Measurements from ENCODE around the gene DHRS9. TPM values are rescaled to one million over a fixed set of nuclear protein-coding genes. Genes with fewer than 3 reads are reported as not detected.

Gene DHRS9
- total and polyA plus RNA-seq, 2 experiments from 2014 or later, result not detected

DNA sequence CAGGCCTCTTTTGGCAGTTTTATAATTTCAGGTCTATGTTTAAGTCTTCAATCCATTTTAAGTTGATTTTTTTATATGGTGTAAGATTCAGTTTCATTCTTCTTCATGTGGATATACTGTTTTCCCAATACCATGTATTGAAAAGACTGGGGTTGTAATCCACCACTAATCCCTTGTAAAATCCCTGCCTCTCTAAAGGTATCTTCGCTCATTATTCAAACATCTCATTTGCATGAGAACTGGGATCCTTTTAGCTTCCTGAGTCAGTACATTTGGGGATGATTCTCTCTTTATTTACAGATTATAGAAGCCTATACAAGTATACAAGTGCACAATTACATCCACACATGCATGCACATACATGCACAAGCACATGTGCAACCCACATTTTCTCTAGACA, 25.3 kb downstream of the DHRS9 start:
- Histone ChIP-seq H3F3A (replicated peaks; ENCODE audit: low read depth) (no peaks in the 10 kb centered on the region), H3K36me3 (ENCODE audit: insufficient read depth) (no peaks in the 10 kb centered on the region), H3K27me3 (ENCODE audit: insufficient read depth) (no peaks in the 10 kb centered on the region), H3K4me2 (no peak overlapping the region), H4K20me1 (replicated peaks; ENCODE audit: insufficient read depth) (no peaks in the 10 kb centered on the region), H3K4me1 (ENCODE audit: insufficient read depth) (no peaks in the 10 kb centered on the region), H3K4me3 (no peak overlapping the region), H3K9me2 (ENCODE audit: insufficient read depth) (peaks cover 5% of the 10 kb centered on the region; the same call in 1 of the 2 replicates), H3K79me2 (replicated peaks; ENCODE audit: insufficient read depth) (no peaks in the 10 kb centered on the region), H2AFZ (no peak overlapping the region), H3K27ac (ENCODE audit: low read depth) (no peak overlapping the region)
- ATAC-seq (no peak), DNase-seq (ENCODE audit: low spot score) (no peak)
- Mint-ChIP-seq H3K4me1 (peaks cover under 1% of the 10 kb centered on the region; the same call in 1 of the 3 replicates), H3K27ac (no peak overlapping the region), H3K27me3 (ENCODE audit: insufficient read depth, low read depth, poor library complexity) (no peaks in the 10 kb centered on the region), H3K4me3 (no peak overlapping the region), H3K9me3 (no peaks in the 10 kb centered on the region), H3K36me3 (ENCODE audit: low read depth) (no peaks in the 10 kb centered on the region)
- no peak for TF ChIP-seq ZNF331 (CRISPR knock-in tag; IDR thresholded peaks at IDR 0.05; ENCODE audit: low read depth)
- TF ChIP-seq JUNB (IDR thresholded peaks at IDR 0.05; ENCODE audit: unreplicated experiment), result no peak
- no peak for TF ChIP-seq NANOG (IDR thresholded peaks at IDR 0.05; ENCODE audit: borderline replicate concordance)
- TF ChIP-seq CREB1 (CRISPR knock-in tag; IDR thresholded peaks at IDR 0.05; ENCODE audit: low read depth), result no peak

DNA sequence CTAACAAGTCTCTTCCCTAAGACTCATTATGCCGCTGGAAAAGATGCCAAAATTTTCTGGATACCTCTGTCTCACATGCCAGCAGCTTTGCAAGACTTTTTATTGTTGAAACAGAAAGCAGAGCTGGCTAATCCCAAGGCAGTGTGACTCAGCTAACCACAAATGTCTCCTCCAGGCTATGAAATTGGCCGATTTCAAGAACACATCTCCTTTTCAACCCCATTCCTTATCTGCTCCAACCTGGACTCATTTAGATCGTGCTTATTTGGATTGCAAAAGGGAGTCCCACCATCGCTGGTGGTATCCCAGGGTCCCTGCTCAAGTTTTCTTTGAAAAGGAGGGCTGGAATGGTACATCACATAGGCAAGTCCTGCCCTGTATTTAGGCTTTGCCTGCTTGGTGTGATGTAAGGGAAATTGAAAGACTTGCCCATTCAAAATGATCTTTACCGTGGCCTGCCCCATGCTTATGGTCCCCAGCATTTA, 26.3 kb downstream of the DHRS9 start:
- Mint-ChIP-seq H3K9me3 (no peaks in the 10 kb centered on the region), H3K36me3 (ENCODE audit: low read depth) (no peaks in the 10 kb centered on the region), H3K4me1 (no peaks in the 10 kb centered on the region), H3K27ac (no peak overlapping the region), H3K27me3 (ENCODE audit: insufficient read depth, low read depth, poor library complexity) (no peaks in the 10 kb centered on the region), H3K4me3 (no peak overlapping the region)
- peak overlapping the region; percentile 14; the same call in 1 of the 2 replicates for H2AFZ ChIP-seq
- no peaks in the 10 kb centered on the region for H3K4me1 ChIP-seq (ENCODE audit: insufficient read depth)
- H4K20me1 ChIP-seq (replicated peaks; ENCODE audit: insufficient read depth), result no peaks in the 10 kb centered on the region
- H3K27ac ChIP-seq (ENCODE audit: low read depth), result no peak overlapping the region
- H3K79me2 ChIP-seq (replicated peaks; ENCODE audit: insufficient read depth), result no peaks in the 10 kb centered on the region
- H3K27me3 ChIP-seq (ENCODE audit: insufficient read depth), result no peaks in the 10 kb centered on the region
- ATAC-seq (no peak), DNase-seq (ENCODE audit: low spot score) (no peak)
- H3K4me2 ChIP-seq, result no peak overlapping the region
- H3F3A ChIP-seq (replicated peaks; ENCODE audit: low read depth), result no peaks in the 10 kb centered on the region
- H3K4me3 ChIP-seq, result no peak overlapping the region
- H3K36me3 ChIP-seq (ENCODE audit: insufficient read depth), result no peaks in the 10 kb centered on the region
- H3K9me2 ChIP-seq (ENCODE audit: insufficient read depth), result peaks cover 5% of the 10 kb centered on the region; the same call in 1 of the 2 replicates
- TF ChIP-seq, protein P1, sequence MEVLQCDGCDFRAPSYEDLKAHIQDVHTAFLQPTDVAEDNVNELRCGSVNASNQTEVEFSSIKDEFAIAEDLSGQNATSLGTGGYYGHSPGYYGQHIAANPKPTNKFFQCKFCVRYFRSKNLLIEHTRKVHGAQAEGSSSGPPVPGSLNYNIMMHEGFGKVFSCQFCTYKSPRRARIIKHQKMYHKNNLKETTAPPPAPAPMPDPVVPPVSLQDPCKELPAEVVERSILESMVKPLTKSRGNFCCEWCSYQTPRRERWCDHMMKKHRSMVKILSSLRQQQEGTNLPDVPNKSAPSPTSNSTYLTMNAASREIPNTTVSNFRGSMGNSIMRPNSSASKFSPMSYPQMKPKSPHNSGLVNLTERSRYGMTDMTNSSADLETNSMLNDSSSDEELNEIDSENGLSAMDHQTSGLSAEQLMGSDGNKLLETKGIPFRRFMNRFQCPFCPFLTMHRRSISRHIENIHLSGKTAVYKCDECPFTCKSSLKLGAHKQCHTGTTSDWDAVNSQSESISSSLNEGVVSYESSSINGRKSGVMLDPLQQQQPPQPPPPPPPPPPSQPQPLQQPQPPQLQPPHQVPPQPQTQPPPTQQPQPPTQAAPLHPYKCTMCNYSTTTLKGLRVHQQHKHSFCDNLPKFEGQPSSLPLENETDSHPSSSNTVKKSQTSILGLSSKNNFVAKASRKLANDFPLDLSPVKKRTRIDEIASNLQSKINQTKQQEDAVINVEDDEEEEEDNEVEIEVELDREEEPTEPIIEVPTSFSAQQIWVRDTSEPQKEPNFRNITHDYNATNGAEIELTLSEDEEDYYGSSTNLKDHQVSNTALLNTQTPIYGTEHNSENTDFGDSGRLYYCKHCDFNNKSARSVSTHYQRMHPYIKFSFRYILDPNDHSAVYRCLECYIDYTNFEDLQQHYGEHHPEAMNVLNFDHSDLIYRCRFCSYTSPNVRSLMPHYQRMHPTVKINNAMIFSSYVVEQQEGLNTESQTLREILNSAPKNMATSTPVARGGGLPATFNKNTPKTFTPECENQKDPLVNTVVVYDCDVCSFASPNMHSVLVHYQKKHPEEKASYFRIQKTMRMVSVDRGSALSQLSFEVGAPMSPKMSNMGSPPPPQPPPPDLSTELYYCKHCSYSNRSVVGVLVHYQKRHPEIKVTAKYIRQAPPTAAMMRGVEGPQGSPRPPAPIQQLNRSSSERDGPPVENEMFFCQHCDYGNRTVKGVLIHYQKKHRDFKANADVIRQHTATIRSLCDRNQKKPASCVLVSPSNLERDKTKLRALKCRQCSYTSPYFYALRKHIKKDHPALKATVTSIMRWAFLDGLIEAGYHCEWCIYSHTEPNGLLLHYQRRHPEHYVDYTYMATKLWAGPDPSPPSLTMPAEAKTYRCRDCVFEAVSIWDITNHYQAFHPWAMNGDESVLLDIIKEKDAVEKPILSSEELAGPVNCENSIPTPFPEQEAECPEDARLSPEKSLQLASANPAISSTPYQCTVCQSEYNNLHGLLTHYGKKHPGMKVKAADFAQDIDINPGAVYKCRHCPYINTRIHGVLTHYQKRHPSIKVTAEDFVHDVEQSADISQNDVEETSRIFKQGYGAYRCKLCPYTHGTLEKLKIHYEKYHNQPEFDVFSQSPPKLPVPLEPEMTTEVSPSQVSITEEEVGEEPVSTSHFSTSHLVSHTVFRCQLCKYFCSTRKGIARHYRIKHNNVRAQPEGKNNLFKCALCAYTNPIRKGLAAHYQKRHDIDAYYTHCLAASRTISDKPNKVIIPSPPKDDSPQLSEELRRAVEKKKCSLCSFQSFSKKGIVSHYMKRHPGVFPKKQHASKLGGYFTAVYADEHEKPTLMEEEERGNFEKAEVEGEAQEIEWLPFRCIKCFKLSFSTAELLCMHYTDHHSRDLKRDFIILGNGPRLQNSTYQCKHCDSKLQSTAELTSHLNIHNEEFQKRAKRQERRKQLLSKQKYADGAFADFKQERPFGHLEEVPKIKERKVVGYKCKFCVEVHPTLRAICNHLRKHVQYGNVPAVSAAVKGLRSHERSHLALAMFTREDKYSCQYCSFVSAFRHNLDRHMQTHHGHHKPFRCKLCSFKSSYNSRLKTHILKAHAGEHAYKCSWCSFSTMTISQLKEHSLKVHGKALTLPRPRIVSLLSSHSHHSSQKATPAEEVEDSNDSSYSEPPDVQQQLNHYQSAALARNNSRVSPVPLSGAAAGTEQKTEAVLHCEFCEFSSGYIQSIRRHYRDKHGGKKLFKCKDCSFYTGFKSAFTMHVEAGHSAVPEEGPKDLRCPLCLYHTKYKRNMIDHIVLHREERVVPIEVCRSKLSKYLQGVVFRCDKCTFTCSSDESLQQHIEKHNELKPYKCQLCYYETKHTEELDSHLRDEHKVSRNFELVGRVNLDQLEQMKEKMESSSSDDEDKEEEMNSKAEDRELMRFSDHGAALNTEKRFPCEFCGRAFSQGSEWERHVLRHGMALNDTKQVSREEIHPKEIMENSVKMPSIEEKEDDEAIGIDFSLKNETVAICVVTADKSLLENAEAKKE (CRISPR knock-in tag; IDR thresholded peaks at IDR 0.05), result no peak
- TF ChIP-seq, protein P2, sequence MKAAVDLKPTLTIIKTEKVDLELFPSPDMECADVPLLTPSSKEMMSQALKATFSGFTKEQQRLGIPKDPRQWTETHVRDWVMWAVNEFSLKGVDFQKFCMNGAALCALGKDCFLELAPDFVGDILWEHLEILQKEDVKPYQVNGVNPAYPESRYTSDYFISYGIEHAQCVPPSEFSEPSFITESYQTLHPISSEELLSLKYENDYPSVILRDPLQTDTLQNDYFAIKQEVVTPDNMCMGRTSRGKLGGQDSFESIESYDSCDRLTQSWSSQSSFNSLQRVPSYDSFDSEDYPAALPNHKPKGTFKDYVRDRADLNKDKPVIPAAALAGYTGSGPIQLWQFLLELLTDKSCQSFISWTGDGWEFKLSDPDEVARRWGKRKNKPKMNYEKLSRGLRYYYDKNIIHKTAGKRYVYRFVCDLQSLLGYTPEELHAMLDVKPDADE (IDR thresholded peaks at IDR 0.05), result no peak
- no peak for TF ChIP-seq CREB1 (CRISPR knock-in tag; IDR thresholded peaks at IDR 0.05; ENCODE audit: low read depth)
- TF ChIP-seq STAT1 (IDR thresholded peaks at IDR 0.05; ENCODE audit: unreplicated experiment), result no peak
- TF ChIP-seq NANOG (IDR thresholded peaks at IDR 0.05; ENCODE audit: borderline replicate concordance), result no peak
- no peak for TF ChIP-seq POLR2AphosphoS5 (IDR thresholded peaks at IDR 0.05; ENCODE audit: low read depth)
- TF ChIP-seq JUNB (IDR thresholded peaks at IDR 0.05; ENCODE audit: unreplicated experiment), result no peak
- no peak for TF ChIP-seq EZH2 (IDR thresholded peaks at IDR 0.05; ENCODE audit: low read depth, unreplicated experiment)
- TF ChIP-seq ZNF331 (CRISPR knock-in tag; IDR thresholded peaks at IDR 0.05; ENCODE audit: low read depth), result no peak
- TF ChIP-seq, protein P3, sequence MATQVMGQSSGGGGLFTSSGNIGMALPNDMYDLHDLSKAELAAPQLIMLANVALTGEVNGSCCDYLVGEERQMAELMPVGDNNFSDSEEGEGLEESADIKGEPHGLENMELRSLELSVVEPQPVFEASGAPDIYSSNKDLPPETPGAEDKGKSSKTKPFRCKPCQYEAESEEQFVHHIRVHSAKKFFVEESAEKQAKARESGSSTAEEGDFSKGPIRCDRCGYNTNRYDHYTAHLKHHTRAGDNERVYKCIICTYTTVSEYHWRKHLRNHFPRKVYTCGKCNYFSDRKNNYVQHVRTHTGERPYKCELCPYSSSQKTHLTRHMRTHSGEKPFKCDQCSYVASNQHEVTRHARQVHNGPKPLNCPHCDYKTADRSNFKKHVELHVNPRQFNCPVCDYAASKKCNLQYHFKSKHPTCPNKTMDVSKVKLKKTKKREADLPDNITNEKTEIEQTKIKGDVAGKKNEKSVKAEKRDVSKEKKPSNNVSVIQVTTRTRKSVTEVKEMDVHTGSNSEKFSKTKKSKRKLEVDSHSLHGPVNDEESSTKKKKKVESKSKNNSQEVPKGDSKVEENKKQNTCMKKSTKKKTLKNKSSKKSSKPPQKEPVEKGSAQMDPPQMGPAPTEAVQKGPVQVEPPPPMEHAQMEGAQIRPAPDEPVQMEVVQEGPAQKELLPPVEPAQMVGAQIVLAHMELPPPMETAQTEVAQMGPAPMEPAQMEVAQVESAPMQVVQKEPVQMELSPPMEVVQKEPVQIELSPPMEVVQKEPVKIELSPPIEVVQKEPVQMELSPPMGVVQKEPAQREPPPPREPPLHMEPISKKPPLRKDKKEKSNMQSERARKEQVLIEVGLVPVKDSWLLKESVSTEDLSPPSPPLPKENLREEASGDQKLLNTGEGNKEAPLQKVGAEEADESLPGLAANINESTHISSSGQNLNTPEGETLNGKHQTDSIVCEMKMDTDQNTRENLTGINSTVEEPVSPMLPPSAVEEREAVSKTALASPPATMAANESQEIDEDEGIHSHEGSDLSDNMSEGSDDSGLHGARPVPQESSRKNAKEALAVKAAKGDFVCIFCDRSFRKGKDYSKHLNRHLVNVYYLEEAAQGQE (IDR thresholded peaks at IDR 0.05; ENCODE audit: unreplicated experiment), result no peak
- TF ChIP-seq ZNF114 (CRISPR knock-in tag; IDR thresholded peaks at IDR 0.05), result no peak
